ENCODE data around the gene LTA.
"Not testable (repeated sequence)": the region's sequence is repeated elsewhere in the genome, so short reads cannot be mapped to it uniquely, and the experiment has no call there.

The LTA gene

DNA sequence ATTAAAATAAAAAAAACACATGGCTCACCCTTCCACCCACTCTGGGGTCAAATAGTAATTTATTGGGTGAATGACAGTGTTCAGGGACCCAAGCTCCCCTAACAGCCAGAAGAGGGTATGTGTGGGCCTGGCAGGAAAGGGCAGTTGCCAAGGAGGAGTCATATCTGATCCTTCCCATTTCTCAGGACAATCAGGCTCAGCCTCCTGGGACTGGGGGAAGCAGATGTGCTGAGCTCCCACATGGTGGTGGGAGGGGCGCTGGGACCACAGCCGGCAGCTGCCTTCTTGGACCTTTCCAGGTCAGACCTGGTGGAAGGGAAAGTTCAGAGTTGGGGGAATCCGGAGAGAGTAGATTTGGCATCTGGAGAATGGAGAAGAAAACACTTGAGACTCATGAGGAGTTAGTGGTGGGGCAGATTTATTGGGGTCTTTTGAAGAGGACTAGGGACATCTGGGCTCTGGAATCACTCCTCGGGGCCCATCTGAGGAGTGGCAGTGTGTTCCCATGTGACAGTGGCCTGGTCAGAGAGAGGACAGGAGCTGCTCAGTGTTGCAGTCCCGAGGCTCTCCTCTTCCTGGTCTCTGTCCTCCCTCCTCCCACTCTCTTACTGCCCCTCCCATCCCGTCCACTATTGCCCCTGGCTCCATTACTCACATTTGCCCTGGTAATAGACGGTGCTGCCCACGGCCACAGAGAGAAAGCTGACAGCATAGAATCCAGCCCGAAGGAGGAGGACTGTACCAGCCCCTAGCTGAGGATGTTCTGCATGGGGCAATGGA is 17.0 kb downstream of the LTA start:
- peak; percentile 67 for DNase-seq

DNA sequence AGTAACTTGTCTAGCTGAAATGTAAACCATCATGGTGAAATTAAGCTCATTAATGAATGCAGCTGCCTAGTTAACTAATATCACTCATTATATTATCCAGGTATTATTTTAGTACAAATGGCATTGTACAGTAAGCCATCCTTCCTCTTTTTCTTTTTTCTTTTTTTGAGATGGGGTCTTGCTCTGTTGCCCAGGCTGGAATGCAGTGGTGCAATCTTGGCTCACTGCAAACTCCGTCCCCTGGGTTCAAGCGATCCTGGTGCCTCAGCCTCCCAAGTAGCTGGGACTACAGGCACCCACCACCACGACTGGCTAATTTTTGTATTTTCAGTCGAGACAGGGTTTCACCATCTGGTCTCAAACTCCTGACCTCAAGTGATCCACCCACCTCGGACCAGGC is 18.6 kb downstream of the LTA start:
- DNase-seq: not testable (repeated sequence)

DNA sequence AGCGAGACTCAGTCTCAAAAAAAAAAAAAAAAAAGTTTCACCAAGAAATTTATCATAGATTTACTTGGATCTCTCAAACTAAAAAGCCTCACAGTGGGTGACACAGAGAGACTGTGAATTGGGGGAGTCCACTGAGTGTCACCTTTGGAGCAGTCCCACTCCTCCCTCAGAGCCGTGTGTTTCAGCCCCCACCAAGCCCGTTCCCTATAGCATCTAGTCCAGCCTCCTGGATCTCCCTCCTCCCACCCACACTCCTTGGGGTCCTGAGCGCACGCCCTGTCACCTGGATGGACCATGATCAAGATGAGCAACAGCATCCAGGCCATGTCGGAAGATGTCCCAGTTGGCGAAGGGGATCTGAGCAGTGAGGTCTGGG is 20.3 kb downstream of the LTA start:
- DNase-seq: no peak

DNA sequence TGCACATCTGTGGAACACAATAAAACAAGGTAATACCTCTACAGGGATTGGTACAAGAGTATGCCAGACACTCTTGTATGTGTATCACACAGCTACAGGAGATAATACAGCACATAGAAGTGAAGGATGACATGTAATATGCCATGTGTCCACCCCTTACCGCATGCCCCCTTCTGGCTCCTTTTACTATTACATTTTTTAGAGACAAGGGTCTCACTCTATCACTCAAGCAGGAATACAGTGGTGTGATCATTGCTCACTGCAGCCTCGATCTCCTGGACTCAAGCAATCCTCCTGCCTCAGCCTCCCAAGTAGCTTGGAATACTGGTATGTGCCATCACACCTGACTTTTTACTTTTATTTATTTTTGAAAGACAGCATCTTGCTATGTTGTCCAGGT is 24.9 kb downstream of the LTA start:
- peak; percentile 67 for DNase-seq

DNA sequence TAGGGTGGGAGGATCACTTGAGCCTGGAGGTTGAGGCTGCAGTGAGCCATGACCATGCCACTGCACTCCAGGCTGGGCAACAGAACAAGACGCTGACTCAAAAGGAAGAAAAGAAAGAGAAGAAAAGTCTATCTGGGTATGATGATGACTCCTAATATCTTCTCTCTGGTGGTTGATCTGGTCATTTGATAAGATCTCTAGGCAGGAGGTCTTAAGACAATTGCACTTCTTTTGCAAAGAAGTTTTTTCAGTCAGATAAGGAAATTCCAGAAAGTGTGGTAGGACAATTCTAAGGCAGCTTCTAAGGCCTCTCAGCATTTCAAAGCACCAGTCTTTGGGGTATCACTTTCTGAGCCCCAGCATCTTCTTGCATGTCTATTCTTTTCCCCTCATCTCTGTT is 35.2 kb downstream of the LTA start:
- DNase-seq: no peak

DNA sequence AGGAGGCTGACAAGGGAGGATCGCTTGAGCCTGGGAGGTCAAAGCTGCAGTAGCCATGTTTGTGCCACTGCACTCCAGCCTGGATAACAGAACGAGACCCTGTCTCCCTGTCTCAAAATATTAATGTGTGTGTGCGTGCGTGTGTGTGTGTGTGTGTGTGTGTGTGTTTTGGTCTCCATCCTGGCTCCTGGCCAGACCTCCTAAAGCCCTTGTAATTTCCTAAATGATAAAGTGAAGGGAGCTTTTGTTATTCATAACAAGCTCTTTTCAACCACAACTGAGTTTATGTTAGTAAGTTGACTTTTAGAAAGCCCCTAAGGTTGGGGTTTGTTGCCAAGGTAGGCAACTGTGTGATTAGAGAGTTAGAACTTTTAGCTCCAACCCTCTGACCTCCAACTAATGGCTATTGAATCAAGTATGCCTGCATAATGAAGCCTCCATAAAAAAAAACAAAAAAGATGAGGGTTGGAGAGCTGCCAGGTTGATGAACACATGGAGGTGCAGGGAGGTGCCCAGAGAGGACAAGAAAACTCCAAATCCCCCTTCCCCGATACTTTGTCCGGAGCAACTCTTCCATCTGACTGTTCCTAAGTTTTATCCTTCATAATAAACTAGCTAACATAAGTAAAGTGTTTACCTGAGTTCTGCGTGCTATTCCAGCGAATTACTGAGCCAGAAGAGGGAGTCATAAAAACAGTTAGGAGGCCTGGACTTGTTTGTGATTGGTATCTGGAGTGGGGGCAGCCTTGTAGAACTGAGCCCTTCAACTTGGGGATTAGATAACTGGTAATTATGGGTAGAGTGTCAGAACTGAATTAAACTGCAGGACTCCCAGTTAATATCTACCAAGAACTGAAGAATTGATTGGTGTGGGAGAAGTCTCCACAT is 37.7 kb downstream of the LTA start:
- DNase-seq: no peak

DNA sequence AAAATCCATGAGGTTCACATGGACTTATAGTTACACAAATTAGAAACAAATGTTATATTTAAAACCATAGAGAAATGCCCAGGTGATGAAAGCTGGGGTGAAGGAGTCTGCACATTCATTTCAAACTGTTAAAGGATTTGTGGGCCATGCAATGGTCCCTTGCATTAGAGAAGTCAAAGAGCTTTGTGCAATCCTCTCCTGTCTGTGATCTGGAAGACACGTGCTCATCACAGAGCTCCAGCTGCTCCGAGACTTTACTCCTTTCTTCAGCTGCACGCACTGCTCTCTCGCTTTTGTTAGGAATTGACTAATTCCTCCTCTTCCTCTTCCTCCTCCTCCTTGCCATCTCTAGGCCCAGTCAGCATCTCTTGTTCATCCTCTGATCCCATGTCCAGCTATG is 38.9 kb downstream of the LTA start:
- DNase-seq: no peak

DNA sequence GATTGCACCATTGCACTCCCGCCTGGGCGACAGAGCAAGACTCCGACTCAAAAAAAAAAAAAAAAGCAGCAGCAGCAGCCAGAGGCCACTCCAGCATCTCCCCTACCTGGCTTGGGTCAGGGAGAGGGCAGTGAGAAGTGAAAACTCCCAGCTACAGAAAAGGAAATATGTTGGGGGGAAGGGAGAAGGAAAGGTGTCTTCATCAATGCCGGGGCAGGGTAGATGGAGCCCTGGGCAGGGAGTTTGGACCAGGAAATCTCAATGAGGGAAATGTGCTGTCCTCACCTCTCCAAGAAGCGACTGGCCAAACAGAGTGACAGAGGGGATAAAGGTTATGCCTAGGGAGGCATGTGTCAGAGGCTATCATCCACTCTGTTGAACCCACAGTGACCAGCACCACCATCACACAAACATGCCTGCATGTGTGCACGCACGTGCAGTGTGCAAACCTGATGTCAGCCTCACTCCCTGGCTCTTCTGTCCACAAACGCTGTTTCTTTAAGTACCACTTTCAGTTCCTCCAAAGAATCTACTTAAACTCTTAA is 42.1 kb downstream of the LTA start:
- peak; percentile 80 for DNase-seq

DNA sequence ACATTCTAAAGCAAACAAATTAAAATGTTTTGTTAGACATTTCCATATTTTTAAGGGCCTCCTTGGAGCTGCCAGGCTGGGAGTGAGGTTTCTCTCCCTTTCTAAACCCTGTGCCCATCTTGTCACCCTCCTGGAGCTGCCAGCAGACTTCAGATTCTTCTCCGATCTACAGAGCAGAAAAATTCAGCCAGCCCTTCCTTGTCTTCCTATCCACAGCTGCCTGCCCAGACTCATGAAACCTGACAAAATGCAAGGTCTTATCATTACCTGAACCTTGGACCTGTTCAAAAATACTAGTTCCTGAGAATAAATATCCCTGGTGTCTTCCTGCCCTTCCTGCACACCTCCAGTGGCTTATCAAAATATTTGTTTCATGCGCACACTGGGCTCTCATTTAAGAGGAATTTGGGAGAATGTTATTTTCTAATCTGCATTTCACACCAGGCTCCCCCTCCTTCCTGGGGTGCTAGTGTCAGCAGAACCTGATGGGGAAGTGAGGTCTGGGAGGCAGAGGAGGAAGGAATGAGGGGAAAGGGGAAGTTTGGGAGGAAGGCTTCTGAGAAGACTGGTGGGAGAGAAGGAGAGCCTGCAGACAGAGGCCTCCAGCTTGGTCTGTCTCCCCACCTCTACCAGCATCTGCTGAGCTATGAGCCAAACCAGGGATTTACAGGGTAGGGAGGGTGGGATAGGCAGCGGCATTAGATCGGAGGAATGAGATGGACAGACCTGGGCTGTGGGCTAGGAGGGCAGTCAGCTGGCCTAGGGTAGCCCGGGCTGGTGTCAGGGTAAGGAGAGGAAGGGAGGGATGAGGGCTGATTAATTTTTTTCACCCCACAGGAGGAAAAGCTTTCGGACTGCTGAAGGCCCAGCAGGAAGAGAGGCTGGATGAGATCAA is 42.8 kb downstream of the LTA start, which contains the start of gene AIF1:
AIF1 (plus strand) TSS at position 551 of the 895 bp plus-strand sequence; CDS start at position 647, 96 bp downstream.
- DNase-seq: peak; percentile 76

DNA sequence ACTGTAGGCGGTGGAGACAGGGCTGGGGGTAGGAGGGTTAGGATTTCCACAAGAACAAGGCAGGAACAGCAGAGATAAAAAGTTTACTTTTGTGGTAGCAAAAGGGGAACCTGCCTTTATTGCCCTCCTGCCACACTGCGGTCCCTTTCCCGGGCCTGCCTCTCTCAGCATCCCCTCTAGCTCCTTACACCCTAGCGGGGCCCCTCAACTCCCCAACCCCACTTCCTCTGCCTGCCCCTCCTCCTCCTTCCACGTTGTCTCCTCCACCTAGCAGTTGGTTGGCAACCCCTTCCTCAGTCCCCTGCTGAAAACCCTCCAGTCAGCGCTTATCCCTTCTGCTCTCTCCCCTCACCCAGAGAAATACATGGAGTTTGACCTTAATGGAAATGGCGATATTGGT is 43.7 kb downstream of the LTA start:
- no peak for DNase-seq

DNA sequence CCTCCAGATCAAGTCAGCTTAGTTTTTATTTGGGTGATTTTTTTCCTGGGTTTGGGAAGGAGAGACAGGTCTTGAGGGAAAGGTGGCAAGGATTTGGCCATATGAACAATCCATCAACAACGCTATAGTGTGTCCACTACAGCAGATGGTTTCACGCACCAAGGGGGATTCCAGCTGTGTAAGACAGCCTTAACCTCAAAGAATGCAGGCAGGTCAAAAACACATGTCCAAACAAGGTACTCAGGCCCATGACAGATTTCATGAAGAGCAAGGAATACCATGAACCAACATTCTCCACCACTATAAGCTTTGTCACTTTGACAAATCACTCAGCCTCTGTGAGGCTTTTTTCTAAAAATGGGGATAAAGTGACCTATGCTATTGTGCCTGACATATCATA is 44.9 kb downstream of the LTA start:
- DNase-seq: no peak

DNA sequence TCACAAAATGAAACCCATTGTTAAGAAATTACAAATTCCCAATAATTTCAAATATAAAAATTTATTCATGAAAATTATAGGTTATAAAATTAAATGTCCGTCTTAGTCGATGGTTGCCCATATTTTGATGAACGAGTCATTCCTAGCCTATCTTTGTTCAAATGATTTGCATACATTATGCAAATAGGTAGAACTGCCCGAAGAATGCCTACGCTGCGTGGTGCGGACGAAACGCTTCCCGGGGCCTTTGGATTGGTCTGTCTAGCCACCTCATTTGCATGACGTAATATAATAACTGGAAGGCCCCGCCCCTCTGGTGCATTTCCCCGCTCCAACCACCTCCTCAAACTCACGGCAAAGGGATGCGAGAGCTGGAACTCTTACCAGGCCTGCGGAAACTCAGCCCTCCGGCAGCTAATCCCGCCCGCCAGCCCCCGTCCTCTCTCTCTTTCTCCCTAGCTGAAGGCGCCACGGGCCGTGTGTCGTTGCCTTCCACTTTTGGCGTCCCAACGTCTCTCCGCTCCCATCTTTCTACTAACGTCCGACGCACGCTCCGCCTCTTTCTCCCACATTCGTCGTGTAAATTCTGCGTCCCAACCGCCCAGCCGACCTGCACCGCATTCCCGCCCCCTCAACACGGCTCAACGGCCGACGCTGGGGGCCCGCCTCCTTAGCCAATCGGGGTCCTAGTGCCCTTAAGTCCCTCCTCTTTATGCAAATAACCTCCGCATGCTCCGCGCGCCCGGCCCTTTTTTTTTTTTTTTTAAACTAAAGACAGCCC is 47.9 kb downstream of the LTA start:
- peak; percentile 99 for DNase-seq

DNA sequence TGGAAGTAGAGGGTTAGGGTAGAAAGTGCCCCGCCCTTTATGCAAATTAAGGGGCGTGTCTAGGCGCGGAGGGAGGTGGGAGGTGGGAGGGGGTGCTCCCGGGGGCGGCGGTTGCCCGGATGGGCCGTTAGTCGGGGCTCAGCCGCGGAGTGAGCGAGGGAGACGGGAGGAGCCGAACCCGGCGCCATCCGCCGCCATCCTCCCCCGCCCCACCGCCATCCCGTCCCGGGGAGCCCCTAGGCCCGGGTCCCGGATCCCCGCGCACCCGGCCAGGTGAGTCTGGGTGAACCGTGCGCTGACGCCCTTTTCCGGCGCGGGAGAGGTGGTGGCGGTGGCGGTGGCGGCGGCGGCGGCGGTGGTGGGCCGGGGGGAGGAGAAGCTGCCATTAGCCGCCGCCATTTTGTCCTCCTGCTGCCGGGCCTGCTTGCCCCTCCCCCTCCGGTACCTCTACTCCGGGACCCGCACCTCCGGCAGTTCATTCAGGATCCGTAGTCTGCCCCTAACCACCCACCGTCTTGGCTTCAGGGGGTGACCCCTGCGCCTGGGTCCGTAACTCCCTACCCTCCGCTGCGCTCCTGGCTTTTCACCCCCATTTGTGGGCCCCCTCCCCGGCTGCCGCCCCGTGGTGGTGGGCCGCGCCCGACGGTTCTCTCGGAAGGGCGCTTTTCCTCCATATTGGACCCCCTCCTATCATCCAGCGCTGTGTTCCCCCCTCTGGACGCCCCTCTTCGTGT is 48.7 kb downstream of the LTA start, which contains the start of gene PRRC2A:
PRRC2A (plus strand) TSS at position 130 of the 734 bp plus-strand sequence. CDS start 2,075 bp downstream, outside the sequence.
- no peak for DNase-seq

DNA sequence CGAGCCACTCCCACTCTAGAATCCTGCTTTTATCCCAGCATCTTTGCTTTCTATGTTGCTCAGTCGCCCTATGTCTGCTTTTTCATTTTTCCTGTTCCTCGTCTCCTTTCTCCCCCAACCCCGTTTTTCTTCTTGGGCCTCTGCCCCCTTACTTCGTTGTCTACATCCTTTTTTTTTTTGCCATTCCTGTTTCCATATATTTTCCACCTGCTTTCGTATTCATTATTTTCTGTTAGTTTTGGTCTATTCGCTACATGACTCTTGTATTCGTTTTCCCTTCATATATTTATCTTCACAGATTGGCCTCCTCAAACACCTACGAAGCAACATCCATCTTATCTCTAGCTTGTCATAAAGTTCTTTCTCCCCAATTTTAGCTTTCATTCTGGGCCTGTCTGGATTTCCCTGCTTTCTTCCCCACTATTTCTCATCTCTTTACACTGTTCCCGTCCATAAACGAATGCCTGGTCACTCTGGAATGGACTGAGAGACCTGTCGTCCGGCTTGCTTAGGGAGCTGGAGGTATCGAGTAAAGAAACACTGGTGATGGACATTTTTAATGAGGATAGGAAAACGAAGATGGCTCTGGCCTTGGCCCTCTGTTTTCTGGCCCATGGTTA is 49.3 kb downstream of the LTA start:
- no peak for DNase-seq

DNA sequence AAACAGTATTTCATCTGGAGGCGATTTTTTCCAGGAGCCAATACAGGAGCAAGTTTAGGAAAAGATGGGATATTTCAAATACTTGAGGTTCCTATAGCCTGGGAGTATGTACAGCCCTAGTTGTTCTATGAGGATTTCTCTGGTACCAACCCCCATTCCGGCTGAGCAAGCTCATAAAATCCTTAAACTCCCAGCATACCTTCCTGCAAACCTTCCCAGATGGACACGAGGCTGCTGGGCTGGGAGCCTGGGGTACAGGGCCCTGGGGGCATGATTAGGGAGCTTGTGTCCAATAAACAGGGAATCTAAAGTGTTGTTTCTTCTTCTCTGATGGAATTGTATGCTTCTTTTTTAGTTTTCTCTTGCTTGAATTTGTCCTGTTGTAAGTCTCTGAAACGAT is 49.9 kb downstream of the LTA start:
- DNase-seq: no peak

DNA sequence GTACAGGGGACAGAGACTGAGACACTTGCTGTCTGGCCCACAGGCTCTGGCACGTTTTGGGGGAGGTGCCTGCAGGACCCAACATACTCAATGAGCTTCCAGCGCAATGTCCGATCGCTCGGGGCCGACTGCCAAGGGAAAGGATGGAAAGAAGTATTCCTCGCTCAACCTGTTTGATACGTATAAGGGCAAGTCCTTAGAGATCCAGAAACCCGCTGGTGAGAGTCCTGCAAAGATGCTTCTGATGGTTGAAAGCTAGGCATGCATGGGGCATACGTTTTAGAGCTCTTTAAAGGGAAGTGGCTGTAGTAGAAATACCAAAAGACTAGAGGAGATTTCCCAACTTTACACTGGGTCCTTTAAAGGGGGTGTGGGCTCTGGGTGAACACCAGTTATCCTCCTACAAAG is 50.6 kb downstream of the LTA start:
- peak; percentile 41 for DNase-seq
